GM12878 (cell line): ENCODE measurements around the gene DIP2C. TPM values are rescaled to one million over a fixed set of nuclear protein-coding genes. Genes with fewer than 3 reads are reported as not detected.

Experiments
- ATAC-seq: fragments of 200-7000 bp; cut with Tn5 transposase; 3 replicates; pipeline ENCODE4 v1.9.1; 2020; ENCODE audit warnings: mild to moderate bottlenecking, moderate library complexity
- BruUV-seq: library from RNA; stranded (reverse); fragments of 400-500 nt; replicated peaks from 2 replicates; lab custom pipeline; 2021; lab: Mats Ljungman, UMichigan
- CTCF ChIA-PET: fragments of 300-600 bp; sonication (Branson Sonifier 250); formaldehyde crosslinking; extraction: SDS; loops from one replicate; lab custom pipeline; 2021; ENCODE audit warnings: inconsistent platforms; lab: Yijun Ruan, JAX
- POLR2A ChIA-PET: fragments of 350-600 bp; formaldehyde crosslinking; extraction: SDS; loops from one replicate; lab custom pipeline; 2021; ENCODE audit warnings: inconsistent platforms; lab: Charles Lee
- RAD21 ChIA-PET: fragments of 300-600 bp; sonication (Branson Sonifier 250); formaldehyde crosslinking; loops from one replicate; lab custom pipeline; 2023; ENCODE audit warnings: antibody characterized with exemption; ENCODE audit not compliant: unreplicated experiment; lab: Charles Lee
- SMC1A ChIA-PET: fragments of 300-600 bp; sonication (Branson Sonifier 250); formaldehyde crosslinking; loops from one replicate; lab custom pipeline; 2023; ENCODE audit not compliant: unreplicated experiment, uncharacterized antibody; lab: Charles Lee
- DNase-seq: peaks from one replicate; pipeline ENCODE4 v3.0.0-alpha.2; 2011; ENCODE audit warnings: low read depth, low spot score
- FAIRE-seq: peaks from 3 replicates; lab custom pipeline; 2011; peaks lifted over from hg19 to GRCh38; lab: Jason Lieb, UNC
- H2AFZ ChIP-seq: 2 replicates; pipeline ENCODE4 v1.6.0; 2011; ENCODE audit warnings: low read depth, low read length, control low read depth; ENCODE audit not compliant: control insufficient read depth
- H3K27ac ChIP-seq: 2 replicates; pipeline ENCODE4 v1.5.1; 2011; ENCODE audit warnings: control low read depth; ENCODE audit not compliant: control insufficient read depth, insufficient read depth
- H3K27me3 ChIP-seq, 2 experiments: replicated peaks in 1 of 2; 2 replicates each; pipeline versions ENCODE4 v1.6.0 to v1.6.1; 2011; ENCODE audit warnings: low read length in 1 of 2; ENCODE audit not compliant: control insufficient read depth in 2 of 2, insufficient read depth in 2 of 2
- H3K36me3 ChIP-seq, 2 experiments: 2 replicates each; pipeline ENCODE4 v1.5.1; 2011; ENCODE audit warnings: low read length in 1 of 2; ENCODE audit not compliant: control insufficient read depth in 2 of 2, insufficient read depth in 2 of 2
- H3K4me1 ChIP-seq: 2 replicates; pipeline ENCODE4 v1.6.1; 2011; ENCODE audit warnings: mild to moderate bottlenecking, low read length, moderate library complexity, mixed read lengths; ENCODE audit not compliant: control insufficient read depth, insufficient read depth
- H3K4me2 ChIP-seq: 2 replicates; pipeline ENCODE4 v1.6.0; 2011; ENCODE audit warnings: control low read depth; ENCODE audit not compliant: control insufficient read depth, insufficient read depth
- H3K4me3 ChIP-seq: fragments of 200-600 bp; sonication (generic); 2 replicates; pipeline ENCODE4 v1.5.1; 2016
- H3K79me2 ChIP-seq: 2 replicates; pipeline ENCODE4 v1.6.0; 2011; ENCODE audit warnings: low read length; ENCODE audit not compliant: control insufficient read depth, insufficient read depth
- H3K9ac ChIP-seq: 2 replicates; pipeline ENCODE4 v1.8.0; 2011; ENCODE audit warnings: low read length, control low read depth, mixed read lengths; ENCODE audit not compliant: control insufficient read depth, insufficient read depth
- H3K9me3 ChIP-seq: replicated peaks from 3 replicates; pipeline ENCODE4 v1.5.1; 2011; ENCODE audit warnings: mild to moderate bottlenecking, low read length; ENCODE audit not compliant: control insufficient read depth, insufficient read depth
- H4K20me1 ChIP-seq: 2 replicates; pipeline ENCODE4 v1.6.0; 2011; ENCODE audit not compliant: control insufficient read depth, insufficient read depth
- ATF7 ChIP-seq: fragments of 450-650 bp; IDR thresholded peaks from 2 replicates; pipeline ENCODE4 v1.6.1; 2016; ENCODE audit warnings: low read depth, mild to moderate bottlenecking
- BMI1 ChIP-seq: fragments of 450-650 bp; IDR thresholded peaks from 2 replicates; pipeline ENCODE4 v1.6.1; 2016; ENCODE audit warnings: mild to moderate bottlenecking, moderate library complexity, borderline replicate concordance
- BRCA1 ChIP-seq: IDR thresholded peaks from 2 replicates; pipeline ENCODE4 v1.6.1; 2011; ENCODE audit warnings: low read depth, low read length, improper control_type of control experiment
- EGR1 ChIP-seq, 2 experiments: IDR thresholded peaks; 1 replicate in 1 of 2; 2 replicates in 1 of 2; pipeline ENCODE4 v1.6.1; 2011 to 2012; ENCODE audit warnings: low read depth in 2 of 2, low read length in 2 of 2, borderline replicate concordance in 1 of 2, mild to moderate bottlenecking in 1 of 2, moderate library complexity in 1 of 2
- JUND ChIP-seq: IDR thresholded peaks from 2 replicates; pipeline ENCODE4 v1.6.1; 2012; ENCODE audit warnings: low read depth, mild to moderate bottlenecking, low read length, improper control_type of control experiment, moderate library complexity
- KDM1A ChIP-seq: fragments of 200-600 bp; sonication (generic); IDR thresholded peaks from 2 replicates; pipeline ENCODE4 v1.6.1; 2016; ENCODE audit warnings: borderline replicate concordance
- MTA3 ChIP-seq: IDR thresholded peaks from 2 replicates; pipeline ENCODE4 v1.6.1; 2012; ENCODE audit warnings: low read length, inconsistent platforms, borderline replicate concordance
- NFXL1 ChIP-seq: fragments of 450-650 bp; IDR thresholded peaks from 2 replicates; pipeline ENCODE4 v1.6.1; 2017; ENCODE audit warnings: antibody characterized with exemption, mild to moderate bottlenecking, borderline replicate concordance
- NR2C1 ChIP-seq: fragments of 450-650 bp; IDR thresholded peaks from 2 replicates; pipeline ENCODE4 v1.6.1; 2017; ENCODE audit warnings: antibody characterized with exemption, mild to moderate bottlenecking, moderate library complexity
- POU2F2 ChIP-seq: IDR thresholded peaks from 3 replicates; pipeline ENCODE4 v1.6.1; 2011; ENCODE audit warnings: low read depth, mild to moderate bottlenecking, low read length, borderline replicate concordance
- SREBF1 ChIP-seq: IDR thresholded peaks from 2 replicates; pipeline ENCODE4 v1.6.1; 2012; ENCODE audit warnings: mild to moderate bottlenecking, low read length
- SREBF2 ChIP-seq: IDR thresholded peaks from 2 replicates; pipeline ENCODE4 v1.6.1; 2012; ENCODE audit warnings: mild to moderate bottlenecking, low read length
- WGBS: methylation state at CpG from one replicate; pipeline ENCODE4 v1.1.6; 2016; ENCODE audit warnings: low lambda C conversion rate; ENCODE audit not compliant: insufficient replicate concordance, insufficient coverage; ENCODE audit errors: missing lambda C conversion rate; 5-methylcytosine and 5-hydroxymethylcytosine counted together
- in situ Hi-C: fragments of 300-500 bp; cut with MboI; formaldehyde crosslinking; loops from 9 replicates; pipeline ENCODE4 v1.14.3; 2018; ENCODE audit warnings: mixed read lengths
- intact Hi-C: fragments of 100-400 bp; cut with micrococcal nuclease; formaldehyde crosslinking; loops from one replicate; pipeline ENCODE4 v1.14.2; 2022; ENCODE audit not compliant: unreplicated experiment
- polyA plus RNA-seq, 11 experiments: library from polyadenylated mRNA; depleted of rRNA in 4 of 11; unstranded in 6 of 11; stranded (reverse) in 5 of 11; fragments of >200 nt; fragmentation: Nextera tagmentation in 4 of 11; fragmentation: Illumina TruSeq in 1 of 11; extraction: Ambion mirVana in 4 of 11; extraction: Trizol in 1 of 11; gene quantifications; 1 replicate in 1 of 11; 2 replicates in 10 of 11; pipeline versions ENCODE4 v1.2.1 to v1.2.3, GENCODE V29; 2011 to 2016; ENCODE audit warnings: inconsistent platforms in 2 of 11, missing spikeins in 2 of 11, low read depth in 1 of 11
- total RNA-seq, 4 experiments: library from RNA; depleted of rRNA in 3 of 4; stranded (reverse); fragments of >200 nt in 3 of 4; fragmentation: Illumina TruSeq in 1 of 4; extraction: Trizol in 1 of 4; gene quantifications; 2 replicates each; pipeline versions ENCODE4 v1.2.1 to v1.2.3, GENCODE V29; 2013 to 2021
- TF ChIP-seq, protein P1 (sequence below): fragments of 450-650 bp; IDR thresholded peaks from 2 replicates; pipeline ENCODE4 v1.6.1; 2016; ENCODE audit warnings: mild to moderate bottlenecking
- TF ChIP-seq, protein P2 (sequence below): fragments of 450-650 bp; IDR thresholded peaks from 2 replicates; pipeline ENCODE4 v1.6.1; 2017; ENCODE audit warnings: antibody characterized with exemption, mild to moderate bottlenecking, moderate library complexity
- TF ChIP-seq, protein P3 (sequence below): IDR thresholded peaks from 2 replicates; pipeline ENCODE4 v1.6.1; 2012; ENCODE audit warnings: low read depth, low read length, improper control_type of control experiment

DIP2C gene
- total and polyA plus RNA-seq, 10 of the 15 experiments (the other 5 are each of a cell fraction or from before 2014, with no cell fraction given) = 0.01 to 0.10 (median 0.06) TPM

DNA sequence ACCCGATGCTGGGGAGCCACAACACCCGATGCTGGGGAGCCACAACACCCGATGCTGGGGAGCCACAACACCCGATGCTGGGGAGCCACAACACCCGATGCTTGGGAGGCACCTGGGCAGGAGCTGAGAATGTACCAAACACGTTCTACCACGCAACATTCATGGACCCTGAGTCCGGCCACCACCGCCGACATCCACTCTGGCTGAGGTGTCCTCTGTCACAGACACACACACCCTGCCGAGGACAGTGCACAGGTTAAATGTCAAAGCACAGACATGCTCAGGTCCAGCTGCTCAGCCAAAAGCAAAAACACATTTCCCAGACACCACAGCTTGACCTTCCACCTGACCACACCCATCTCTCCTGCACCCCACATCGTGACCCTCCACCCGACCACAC, 148.4 kb downstream of the DIP2C start:
- no peak overlapping the region for H3K4me2 ChIP-seq
- POLR2A ChIA-PET = no interaction called here
- no peaks in the 10 kb centered on the region for H3K79me2 ChIP-seq
- 34% methylated on average over 13 of the region's 13 CpGs for WGBS
- no peak overlapping the region for H3K9ac ChIP-seq
- no peaks in the 10 kb centered on the region; the same call in 2 of the 3 replicates for H3K9me3 ChIP-seq
- H3K4me1 ChIP-seq = no peaks in the 10 kb centered on the region
- RAD21 ChIA-PET = no interaction called here
- no peak overlapping the region for H3K27ac ChIP-seq
- H2AFZ ChIP-seq = no peak overlapping the region
- H3K27me3 ChIP-seq = peaks cover 0 to 1% of the 10 kb centered on the region in 2 experiments; a peak in 2 of 4 replicates
- H3K4me3 ChIP-seq = no peak overlapping the region
- no peak for DNase-seq
- in situ Hi-C loops (no loop called here), intact Hi-C loops (no loop called here)
- CTCF ChIA-PET = no interaction called here
- SMC1A ChIA-PET = no interaction called here
- no TSS peak for BruUV-seq
- no peak for FAIRE-seq
- H4K20me1 ChIP-seq = no peaks in the 10 kb centered on the region
- H3K36me3 ChIP-seq = no peaks in the 10 kb centered on the region
- no peak for TF ChIP-seq KDM1A
- TF ChIP-seq, protein P1, sequence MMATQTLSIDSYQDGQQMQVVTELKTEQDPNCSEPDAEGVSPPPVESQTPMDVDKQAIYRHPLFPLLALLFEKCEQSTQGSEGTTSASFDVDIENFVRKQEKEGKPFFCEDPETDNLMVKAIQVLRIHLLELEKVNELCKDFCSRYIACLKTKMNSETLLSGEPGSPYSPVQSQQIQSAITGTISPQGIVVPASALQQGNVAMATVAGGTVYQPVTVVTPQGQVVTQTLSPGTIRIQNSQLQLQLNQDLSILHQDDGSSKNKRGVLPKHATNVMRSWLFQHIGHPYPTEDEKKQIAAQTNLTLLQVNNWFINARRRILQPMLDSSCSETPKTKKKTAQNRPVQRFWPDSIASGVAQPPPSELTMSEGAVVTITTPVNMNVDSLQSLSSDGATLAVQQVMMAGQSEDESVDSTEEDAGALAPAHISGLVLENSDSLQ = no peak
- TF ChIP-seq JUND = no peak
- TF ChIP-seq NFXL1 = no peak
- TF ChIP-seq SREBF1 = no peak
- no peak for TF ChIP-seq BRCA1
- TF ChIP-seq POU2F2 = no peak
- TF ChIP-seq, protein P2, sequence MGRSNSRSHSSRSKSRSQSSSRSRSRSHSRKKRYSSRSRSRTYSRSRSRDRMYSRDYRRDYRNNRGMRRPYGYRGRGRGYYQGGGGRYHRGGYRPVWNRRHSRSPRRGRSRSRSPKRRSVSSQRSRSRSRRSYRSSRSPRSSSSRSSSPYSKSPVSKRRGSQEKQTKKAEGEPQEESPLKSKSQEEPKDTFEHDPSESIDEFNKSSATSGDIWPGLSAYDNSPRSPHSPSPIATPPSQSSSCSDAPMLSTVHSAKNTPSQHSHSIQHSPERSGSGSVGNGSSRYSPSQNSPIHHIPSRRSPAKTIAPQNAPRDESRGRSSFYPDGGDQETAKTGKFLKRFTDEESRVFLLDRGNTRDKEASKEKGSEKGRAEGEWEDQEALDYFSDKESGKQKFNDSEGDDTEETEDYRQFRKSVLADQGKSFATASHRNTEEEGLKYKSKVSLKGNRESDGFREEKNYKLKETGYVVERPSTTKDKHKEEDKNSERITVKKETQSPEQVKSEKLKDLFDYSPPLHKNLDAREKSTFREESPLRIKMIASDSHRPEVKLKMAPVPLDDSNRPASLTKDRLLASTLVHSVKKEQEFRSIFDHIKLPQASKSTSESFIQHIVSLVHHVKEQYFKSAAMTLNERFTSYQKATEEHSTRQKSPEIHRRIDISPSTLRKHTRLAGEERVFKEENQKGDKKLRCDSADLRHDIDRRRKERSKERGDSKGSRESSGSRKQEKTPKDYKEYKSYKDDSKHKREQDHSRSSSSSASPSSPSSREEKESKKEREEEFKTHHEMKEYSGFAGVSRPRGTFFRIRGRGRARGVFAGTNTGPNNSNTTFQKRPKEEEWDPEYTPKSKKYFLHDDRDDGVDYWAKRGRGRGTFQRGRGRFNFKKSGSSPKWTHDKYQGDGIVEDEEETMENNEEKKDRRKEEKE = no peak
- TF ChIP-seq SREBF2 = no peak
- TF ChIP-seq ATF7 = no peak
- no peak for TF ChIP-seq MTA3
- TF ChIP-seq EGR1 (IDR thresholded peaks at IDR 0.05; ENCODE audit: borderline replicate concordance in 1 of 2, low read depth in 2 of 2, low read length in 2 of 2) = no peak
- TF ChIP-seq, protein P3, sequence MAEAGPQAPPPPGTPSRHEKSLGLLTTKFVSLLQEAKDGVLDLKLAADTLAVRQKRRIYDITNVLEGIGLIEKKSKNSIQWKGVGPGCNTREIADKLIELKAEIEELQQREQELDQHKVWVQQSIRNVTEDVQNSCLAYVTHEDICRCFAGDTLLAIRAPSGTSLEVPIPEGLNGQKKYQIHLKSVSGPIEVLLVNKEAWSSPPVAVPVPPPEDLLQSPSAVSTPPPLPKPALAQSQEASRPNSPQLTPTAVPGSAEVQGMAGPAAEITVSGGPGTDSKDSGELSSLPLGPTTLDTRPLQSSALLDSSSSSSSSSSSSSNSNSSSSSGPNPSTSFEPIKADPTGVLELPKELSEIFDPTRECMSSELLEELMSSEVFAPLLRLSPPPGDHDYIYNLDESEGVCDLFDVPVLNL = no peak
- TF ChIP-seq NR2C1 = no peak
- no peak for TF ChIP-seq BMI1
- TF ChIP-seq, all 136 proteins: peak for 0
- ATAC-seq = no peak
